GM18858 (cell line): Measurements from ENCODE around the gene ROPN1B.

Source experiments
- ATAC-seq: cut with Tn5 transposase; IDR thresholded peaks from one replicate; pipeline ENCODE4 v1.9.1; 2021; ENCODE audit not compliant: unreplicated experiment

The ROPN1B gene

GRCh38 chr3:126003447-126004190 is 34.6 kb downstream of the ROPN1B start:
- no peak for ATAC-seq

- ATAC-seq: no peak
Measured at GRCh38 chr3:126004217-126004616, 35.2 kb downstream of the ROPN1B start.

GRCh38 chr3:126004692-126005091 is 35.7 kb downstream of the ROPN1B start:
- ATAC-seq: no peak

GRCh38 chr3:126005951-126006350 is 37.0 kb downstream of the ROPN1B start:
- no peak for ATAC-seq

- no peak for ATAC-seq
Measured at GRCh38 chr3:126008219-126008618, 39.2 kb downstream of the ROPN1B start.

GRCh38 chr3:126009181-126009580 is 40.2 kb downstream of the ROPN1B start:
- ATAC-seq: no peak

- no peak for ATAC-seq
Measured at GRCh38 chr3:126013751-126014156, 44.8 kb downstream of the ROPN1B start.

GRCh38 chr3:126014252-126014651 is 45.3 kb downstream of the ROPN1B start:
- no peak for ATAC-seq

- ATAC-seq: no peak
Measured at GRCh38 chr3:126015075-126015474, 46.1 kb downstream of the ROPN1B start.

- ATAC-seq: no peak
Measured at GRCh38 chr3:126016616-126017015, 47.6 kb downstream of the ROPN1B start.

GRCh38 chr3:126017362-126017761 is 48.4 kb downstream of the ROPN1B start:
- no peak for ATAC-seq

- ATAC-seq: no peak
Measured at GRCh38 chr3:126018545-126018944, 49.6 kb downstream of the ROPN1B start.

GRCh38 chr3:126018995-126019394 is 50.0 kb downstream of the ROPN1B start:
- ATAC-seq: no peak

- no peak for ATAC-seq
Measured at GRCh38 chr3:126019683-126020082, 50.7 kb downstream of the ROPN1B start.

- no peak for ATAC-seq
Measured at GRCh38 chr3:126021224-126021623, 52.2 kb downstream of the ROPN1B start.

- no peak for ATAC-seq
Measured at GRCh38 chr3:126021702-126022101, 52.7 kb downstream of the ROPN1B start.

- no peak for ATAC-seq
Measured at GRCh38 chr3:126022741-126023359, 53.9 kb downstream of the ROPN1B start.

GRCh38 chr3:126023390-126023789 is 54.4 kb downstream of the ROPN1B start:
- ATAC-seq: no peak

GRCh38 chr3:126024049-126024854 is 55.3 kb downstream of the ROPN1B start:
- no peak for ATAC-seq

GRCh38 chr3:126025116-126025729 is 56.2 kb downstream of the ROPN1B start:
- no peak for ATAC-seq

GRCh38 chr3:126025862-126026261 is 56.9 kb downstream of the ROPN1B start:
- ATAC-seq: no peak
